CD14-positive monocyte (primary cell): Measurements from ENCODE around the gene PRIMPOL. TPM values are rescaled to one million over a fixed set of nuclear protein-coding genes. Genes with fewer than 3 reads are reported as not detected.
A peak's percentile ranks its signal among the peaks of the same experiment; 100 is the strongest.

Experiments used
- DNase-seq, 3 donors: peaks; one replicate each; pipeline ENCODE4 v3.0.0-alpha.2; 2011 to 2022
- H2AFZ ChIP-seq: 2 replicates; pipeline ENCODE4 v1.6.0; 2012; ENCODE audit warnings: mild to moderate bottlenecking, low read depth, low read length, inconsistent platforms; ENCODE audit not compliant: insufficient read depth, poor library complexity, severe bottlenecking
- H3K27ac ChIP-seq, 2 donors: 1 replicate in 1 of 2; 2 replicates in 1 of 2; pipeline ENCODE4 v1.5.1; 2012 to 2013; ENCODE audit warnings: low read length in 2 of 2, control low read depth in 1 of 2, inconsistent platforms in 1 of 2, low read depth in 1 of 2, mild to moderate bottlenecking in 1 of 2
- H3K27me3 ChIP-seq, 2 donors: one replicate each; pipeline versions ENCODE4 v1.6.0 to v1.6.1; 2011 to 2013; ENCODE audit warnings: low read length in 2 of 2; ENCODE audit not compliant: control insufficient read depth in 2 of 2, insufficient read depth in 2 of 2
- H3K36me3 ChIP-seq, 2 donors: replicated peaks in 1 of 2; 1 replicate in 1 of 2; 2 replicates in 1 of 2; pipeline versions ENCODE4 v1.5.1 to v1.6.1; 2012 to 2013; ENCODE audit warnings: low read length in 2 of 2, control low read depth in 1 of 2, inconsistent platforms in 1 of 2, mild to moderate bottlenecking in 1 of 2; ENCODE audit not compliant: insufficient read depth in 2 of 2, control insufficient read depth in 1 of 2
- H3K4me1 ChIP-seq, 2 donors: 1 replicate in 1 of 2; 2 replicates in 1 of 2; pipeline versions ENCODE4 v1.5.1 to v1.6.1; 2012 to 2013; ENCODE audit warnings: low read length in 2 of 2, control low read depth in 1 of 2, inconsistent platforms in 1 of 2, mild to moderate bottlenecking in 1 of 2, moderate library complexity in 1 of 2; ENCODE audit not compliant: insufficient read depth in 2 of 2, control insufficient read depth in 1 of 2
- H3K4me2 ChIP-seq: replicated peaks from 2 replicates; pipeline ENCODE3; 2012; ENCODE audit warnings: low read length, moderate library complexity, mild to moderate bottlenecking; ENCODE audit not compliant: poor library complexity, severe bottlenecking; ENCODE audit errors: extremely low read depth
- H3K4me3 ChIP-seq, 3 experiments: fragments of 200-600 bp in 1 of 3; sonication (generic) in 1 of 3; replicated peaks in 1 of 3; 1 replicate in 2 of 3; 2 replicates in 1 of 3; pipeline ENCODE4 v1.5.1; 2011 to 2013; ENCODE audit warnings: low read length in 3 of 3, mild to moderate bottlenecking in 3 of 3, control low read depth in 2 of 3, low read depth in 2 of 3, inconsistent platforms in 1 of 3, moderate library complexity in 1 of 3
- H3K79me2 ChIP-seq: 2 replicates; pipeline ENCODE4 v1.6.0; 2012; ENCODE audit warnings: mild to moderate bottlenecking, control low read depth, inconsistent platforms, low read length, moderate library complexity; ENCODE audit not compliant: insufficient read depth
- H3K9ac ChIP-seq: 2 replicates; pipeline ENCODE4 v1.6.0; 2017; ENCODE audit warnings: low read length, mild to moderate bottlenecking; ENCODE audit not compliant: insufficient read depth, poor library complexity, severe bottlenecking
- H3K9me3 ChIP-seq, 2 donors: replicated peaks in 1 of 2; 1 replicate in 1 of 2; 2 replicates in 1 of 2; pipeline versions ENCODE4 v1.5.1 to v1.6.1; 2012 to 2013; ENCODE audit warnings: low read length in 2 of 2, control low read depth in 1 of 2; ENCODE audit not compliant: control insufficient read depth in 1 of 2, insufficient read depth in 1 of 2
- H4K20me1 ChIP-seq: 2 replicates; pipeline ENCODE4 v1.6.0; 2012; ENCODE audit warnings: mild to moderate bottlenecking, low read length, control low read depth, moderate library complexity; ENCODE audit not compliant: insufficient read depth
- H3K27ac Mint-ChIP-seq, 7 donors: one replicate each; pipeline ENCODE4 v1.8.0; 2020; ENCODE audit warnings: mild to moderate bottlenecking in 7 of 7, mixed read lengths in 7 of 7, moderate library complexity in 6 of 7, inconsistent platforms in 2 of 7
- H3K27me3 Mint-ChIP-seq, 3 donors: one replicate each; pipeline ENCODE4 v1.8.0; 2021 to 2022; ENCODE audit warnings: low read depth in 3 of 3, mild to moderate bottlenecking in 3 of 3, mixed read lengths in 3 of 3, moderate library complexity in 3 of 3, inconsistent platforms in 1 of 3
- H3K36me3 Mint-ChIP-seq, 2 donors: one replicate each; pipeline ENCODE4 v1.8.0; 2020; ENCODE audit warnings: mixed read lengths in 2 of 2, inconsistent platforms in 1 of 2, mild to moderate bottlenecking in 1 of 2
- H3K4me1 Mint-ChIP-seq: one replicate; pipeline ENCODE4 v1.8.0; 2020; ENCODE audit warnings: mild to moderate bottlenecking, mixed read lengths
- H3K4me3 Mint-ChIP-seq, 2 donors: one replicate each; pipeline ENCODE4 v1.8.0; 2020; ENCODE audit warnings: mild to moderate bottlenecking in 2 of 2, mixed read lengths in 2 of 2, moderate library complexity in 1 of 2
- H3K9me3 Mint-ChIP-seq, 7 donors: one replicate each; pipeline ENCODE4 v1.8.0; 2020 to 2022; ENCODE audit warnings: mixed read lengths in 7 of 7, mild to moderate bottlenecking in 6 of 7, moderate library complexity in 6 of 7, inconsistent platforms in 2 of 7
- WGBS: methylation state at CpG from one replicate; pipeline ENCODE4 v1.1.5; 2013; ENCODE audit warnings: missing lambda C conversion rate; ENCODE audit not compliant: insufficient coverage; 5-methylcytosine and 5-hydroxymethylcytosine counted together
- intact Hi-C, 2 donors: fragments of 100-400 bp; cut with micrococcal nuclease; formaldehyde crosslinking; loops; one replicate each; pipeline versions ENCODE4 v1.15.0 to v1.15.1; 2023
- polyA plus RNA-seq, 3 donors: library from polyadenylated mRNA; depleted of rRNA in 1 of 3; unstranded in 2 of 3; stranded (reverse) in 1 of 3; fragments of 300-500 nt in 2 of 3; fragments of >200 nt in 1 of 3; fragmentation: Illumina TruSeq in 2 of 3; gene quantifications; 1 replicate in 2 of 3; 2 replicates in 1 of 3; pipeline ENCODE4 v1.2.3, GENCODE V29; 2012 to 2021
- TF ChIP-seq, protein P1 (sequence below): fragments of 200-600 bp; IDR thresholded peaks from one replicate; pipeline ENCODE4 v1.8.0; 2022; ENCODE audit warnings: antibody characterized with exemption, mild to moderate bottlenecking

The PRIMPOL gene
- polyA plus RNA-seq, 3 donors, result 7.0 to 10.5 (median 10.0) TPM

DNA sequence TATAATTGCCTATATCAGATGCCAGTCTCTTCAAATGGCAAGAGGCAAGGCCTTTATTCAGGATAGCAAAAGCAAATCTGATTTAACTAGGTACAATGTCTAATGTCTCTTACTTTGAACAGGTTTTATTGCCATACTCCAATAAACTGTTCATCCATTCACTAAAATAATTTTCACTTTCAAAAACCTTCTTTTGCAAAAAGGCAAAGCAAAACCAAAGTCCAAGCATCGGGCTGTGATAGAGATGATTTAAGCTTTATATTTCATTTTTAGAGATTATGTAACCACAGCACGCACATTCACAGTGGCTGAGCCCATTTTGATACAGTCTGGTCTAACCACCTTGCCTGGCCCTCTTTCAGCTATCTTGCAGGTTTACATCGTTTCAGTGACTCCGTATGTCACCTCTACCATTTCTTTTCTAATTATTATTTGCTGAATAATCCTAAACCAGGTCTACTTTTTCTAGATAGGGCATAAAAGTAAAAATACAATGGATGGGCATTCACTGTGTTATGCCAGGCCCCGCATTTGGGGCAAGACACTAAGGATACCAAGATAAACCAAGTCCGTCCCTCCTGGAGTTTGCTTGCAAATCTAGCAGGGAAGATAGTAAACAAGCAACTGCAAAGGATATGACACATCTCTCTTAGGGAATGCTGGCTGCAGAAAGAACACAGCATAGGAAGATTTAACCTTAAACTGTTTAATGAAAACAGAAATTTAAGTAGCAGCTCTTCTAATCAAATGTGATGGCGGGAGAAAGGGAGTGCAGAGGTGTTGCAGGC, 2.1 kb upstream of the PRIMPOL start:
- H4K20me1 ChIP-seq, result peaks cover 43% of the 10 kb centered on the region
- H3K27me3 Mint-ChIP-seq, result peaks cover 0 to 1% (median 0%) of the 10 kb centered on the region in 3 donors
- TF ChIP-seq, protein P1, sequence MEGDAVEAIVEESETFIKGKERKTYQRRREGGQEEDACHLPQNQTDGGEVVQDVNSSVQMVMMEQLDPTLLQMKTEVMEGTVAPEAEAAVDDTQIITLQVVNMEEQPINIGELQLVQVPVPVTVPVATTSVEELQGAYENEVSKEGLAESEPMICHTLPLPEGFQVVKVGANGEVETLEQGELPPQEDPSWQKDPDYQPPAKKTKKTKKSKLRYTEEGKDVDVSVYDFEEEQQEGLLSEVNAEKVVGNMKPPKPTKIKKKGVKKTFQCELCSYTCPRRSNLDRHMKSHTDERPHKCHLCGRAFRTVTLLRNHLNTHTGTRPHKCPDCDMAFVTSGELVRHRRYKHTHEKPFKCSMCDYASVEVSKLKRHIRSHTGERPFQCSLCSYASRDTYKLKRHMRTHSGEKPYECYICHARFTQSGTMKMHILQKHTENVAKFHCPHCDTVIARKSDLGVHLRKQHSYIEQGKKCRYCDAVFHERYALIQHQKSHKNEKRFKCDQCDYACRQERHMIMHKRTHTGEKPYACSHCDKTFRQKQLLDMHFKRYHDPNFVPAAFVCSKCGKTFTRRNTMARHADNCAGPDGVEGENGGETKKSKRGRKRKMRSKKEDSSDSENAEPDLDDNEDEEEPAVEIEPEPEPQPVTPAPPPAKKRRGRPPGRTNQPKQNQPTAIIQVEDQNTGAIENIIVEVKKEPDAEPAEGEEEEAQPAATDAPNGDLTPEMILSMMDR, result no peak
- intact Hi-C loops, result loop anchor here (5.0 to 10.0 kb wide), 2 partner anchors 85 to 383 kb away; partner anchors contain the start of gene CENPU (in 2 of the 2)
- H3K79me2 ChIP-seq, result peaks cover 83% of the 10 kb centered on the region
- H3K9ac ChIP-seq, result peak overlapping the region; percentile 94
- H3K27me3 ChIP-seq, result no peaks in the 10 kb centered on the region
- peak overlapping the region; percentile 98 for H3K4me2 ChIP-seq
- WGBS, result 79% methylated on average over 2 of the region's 7 CpGs
- peak overlapping the region in 2 of 3 experiments; percentile 73 to 91 for H3K4me3 ChIP-seq
- peak overlapping the region in 1 of 2 donors; percentile 88 for H3K27ac ChIP-seq
- no peaks in the 10 kb centered on the region for H3K9me3 ChIP-seq
- H2AFZ ChIP-seq, result peak overlapping the region; percentile 82
- peaks cover 21 to 23% of the 10 kb centered on the region in 2 donors for H3K36me3 Mint-ChIP-seq
- DNase-seq, result no peak
- H3K4me3 Mint-ChIP-seq, result peak overlapping the region; percentile 89 to 94
- H3K4me1 ChIP-seq, result peaks cover 21 to 41% of the 10 kb centered on the region in 2 donors
- H3K36me3 ChIP-seq, result peaks cover 11 to 30% of the 10 kb centered on the region in 2 donors
- H3K4me1 Mint-ChIP-seq, result peaks cover 46% of the 10 kb centered on the region
- H3K9me3 Mint-ChIP-seq, result no peaks in the 10 kb centered on the region
- H3K27ac Mint-ChIP-seq, result peak overlapping the region in 5 of 7 donors; percentile 88 to 94 (median 89)

DNA sequence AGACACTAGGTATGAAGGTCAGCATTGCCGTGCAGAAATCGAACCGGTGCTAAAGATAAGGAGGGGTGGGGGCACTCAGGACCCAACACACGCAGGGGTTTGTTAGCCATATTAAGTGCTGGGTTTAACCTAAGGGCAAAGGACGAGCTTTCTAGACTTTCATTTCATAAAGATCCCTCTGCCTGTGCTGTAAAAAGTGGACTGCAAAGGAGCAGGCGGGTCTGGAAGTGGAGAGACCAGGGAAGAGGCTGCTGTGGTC, 1.6 kb upstream of the PRIMPOL start:
- Mint-ChIP-seq H3K27ac (peak overlapping the region; percentile 87 to 94 (median 89)), H3K27me3 (peaks cover 0 to 1% (median 0%) of the 10 kb centered on the region in 3 donors), H3K9me3 (no peaks in the 10 kb centered on the region), H3K4me3 (peak overlapping the region; percentile 89 to 94), H3K36me3 (peaks cover 21% of the 10 kb centered on the region in 2 donors), H3K4me1 (peaks cover 46% of the 10 kb centered on the region)
- peak overlapping the region; percentile 98 for H3K4me2 ChIP-seq
- no peaks in the 10 kb centered on the region for H3K27me3 ChIP-seq
- H3K36me3 ChIP-seq, result peaks cover 9 to 27% of the 10 kb centered on the region in 2 donors
- H3K79me2 ChIP-seq, result peaks cover 78% of the 10 kb centered on the region
- DNase-seq, result no peak
- H3K9me3 ChIP-seq, result no peaks in the 10 kb centered on the region
- peak overlapping the region; percentile 94 for H3K9ac ChIP-seq
- no CpG with 5 or more reads among the region's 6 CpGs for WGBS
- H4K20me1 ChIP-seq, result peaks cover 37% of the 10 kb centered on the region
- H3K4me1 ChIP-seq, result peaks cover 21 to 41% of the 10 kb centered on the region in 2 donors
- intact Hi-C loops, result loop anchor here (5.0 to 10.0 kb wide), 2 partner anchors 84 to 383 kb away; partner anchors contain the start of gene CENPU (in 2 of the 2)
- TF ChIP-seq, protein P1, result no peak
- H3K4me3 ChIP-seq, result peak overlapping the region; percentile 73 to 91 (median 76)
- peak overlapping the region; percentile 63 to 88 for H3K27ac ChIP-seq
- peak overlapping the region; percentile 82 for H2AFZ ChIP-seq
